H9 (cell line): ENCODE measurements around the gene SYF2. TPM values are rescaled to one million over a fixed set of nuclear protein-coding genes. Genes with fewer than 3 reads are reported as not detected.
"Not testable (repeated sequence)": the region's sequence is repeated elsewhere in the genome, so short reads cannot be mapped to it uniquely, and the experiment has no call there.

Experiments used
- DNase-seq: peaks from one replicate; pipeline ENCODE4 v3.0.0-alpha.2; 2017
- H2AFZ ChIP-seq: one replicate; pipeline ENCODE4 v1.6.1; 2013; ENCODE audit warnings: mild to moderate bottlenecking, low read length, control low read depth, moderate library complexity
- H2AK5ac ChIP-seq: 2 replicates; pipeline ENCODE4 v1.6.1; 2013; ENCODE audit warnings: low read length, control low read depth, mixed read lengths; ENCODE audit not compliant: insufficient read length
- H2BK120ac ChIP-seq: one replicate; pipeline ENCODE4 v1.6.1; 2013; ENCODE audit warnings: low read depth, mild to moderate bottlenecking, low read length, control low read depth, inconsistent platforms; ENCODE audit not compliant: poor library complexity, severe bottlenecking
- H2BK12ac ChIP-seq: 2 replicates; pipeline ENCODE4 v1.6.1; 2013; ENCODE audit warnings: low read length, control low read depth, mixed read lengths, low read depth; ENCODE audit not compliant: insufficient read length
- H2BK15ac ChIP-seq: 2 replicates; pipeline ENCODE4 v1.6.1; 2013; ENCODE audit warnings: low read depth, low read length, control low read depth
- H2BK20ac ChIP-seq: one replicate; pipeline ENCODE4 v1.6.1; 2013; ENCODE audit warnings: low read depth, mild to moderate bottlenecking, low read length, control low read depth, inconsistent platforms; ENCODE audit not compliant: poor library complexity, severe bottlenecking
- H2BK5ac ChIP-seq: 2 replicates; pipeline ENCODE4 v1.6.1; 2013; ENCODE audit warnings: low read length, control low read depth, mixed read lengths; ENCODE audit not compliant: insufficient read length
- H3K14ac ChIP-seq: 2 replicates; pipeline ENCODE4 v1.6.1; 2013; ENCODE audit warnings: low read length, control low read depth; ENCODE audit not compliant: insufficient read depth
- H3K18ac ChIP-seq: 2 replicates; pipeline ENCODE4 v1.6.1; 2013; ENCODE audit warnings: low read depth, mild to moderate bottlenecking, mixed read lengths, low read length, control low read depth; ENCODE audit not compliant: insufficient read length
- H3K23ac ChIP-seq: 2 replicates; pipeline ENCODE4 v1.6.1; 2013; ENCODE audit warnings: low read length, control low read depth, mixed read lengths, low read depth; ENCODE audit not compliant: insufficient read length
- H3K23me2 ChIP-seq: 2 replicates; pipeline ENCODE4 v1.6.1; 2013; ENCODE audit warnings: low read depth, mild to moderate bottlenecking, mixed read lengths, low read length, control low read depth; ENCODE audit not compliant: insufficient read length, poor library complexity, severe bottlenecking
- H3K27ac ChIP-seq: 2 replicates; pipeline ENCODE4 v1.5.1; 2013; ENCODE audit warnings: low read length, control low read depth, mixed read lengths, low read depth; ENCODE audit not compliant: insufficient read length
- H3K27me3 ChIP-seq: 2 replicates; pipeline ENCODE4 v1.6.1; 2013; ENCODE audit warnings: low read length, control low read depth, inconsistent platforms; ENCODE audit not compliant: insufficient read depth
- H3K4ac ChIP-seq: 2 replicates; pipeline ENCODE4 v1.6.1; 2013; ENCODE audit warnings: low read depth, mild to moderate bottlenecking, control low read depth, inconsistent platforms, low read length, moderate library complexity
- H3K4me1 ChIP-seq: 2 replicates; pipeline ENCODE4 v1.6.1; 2013; ENCODE audit warnings: low read length, control low read depth, inconsistent platforms; ENCODE audit not compliant: insufficient read depth
- H3K4me2 ChIP-seq: 2 replicates; pipeline ENCODE4 v1.6.1; 2013; ENCODE audit warnings: low read length, control low read depth, mixed read lengths; ENCODE audit not compliant: insufficient read length, insufficient read depth
- H3K56ac ChIP-seq: 2 replicates; pipeline ENCODE4 v1.6.1; 2013; ENCODE audit warnings: low read depth, mild to moderate bottlenecking, mixed read lengths, low read length, control low read depth; ENCODE audit not compliant: insufficient read length
- H3K79me1 ChIP-seq: 2 replicates; pipeline ENCODE4 v1.6.1; 2013; ENCODE audit warnings: low read depth, mild to moderate bottlenecking, moderate library complexity, low read length, control low read depth, inconsistent platforms; ENCODE audit not compliant: insufficient read depth, poor library complexity, severe bottlenecking
- H3K79me2 ChIP-seq: 2 replicates; pipeline ENCODE4 v1.6.1; 2013; ENCODE audit warnings: low read length, control low read depth, inconsistent platforms; ENCODE audit not compliant: insufficient read depth
- H3K9ac ChIP-seq: 2 replicates; pipeline ENCODE4 v1.6.1; 2013; ENCODE audit warnings: low read length, control low read depth, mixed read lengths; ENCODE audit not compliant: insufficient read length; ENCODE audit errors: extremely low read depth
- H3K9me3 ChIP-seq: one replicate; pipeline ENCODE4 v1.6.1; 2013; ENCODE audit warnings: low read depth, low read length, inconsistent platforms; ENCODE audit not compliant: control insufficient read depth
- H3T11ph ChIP-seq: one replicate; pipeline ENCODE4 v1.6.1; 2013; ENCODE audit warnings: mild to moderate bottlenecking, low read length, control low read depth, inconsistent platforms
- H4K20me1 ChIP-seq: one replicate; pipeline ENCODE4 v1.6.1; 2013; ENCODE audit not compliant: control insufficient read depth, insufficient read length, insufficient read depth
- H4K5ac ChIP-seq: 2 replicates; pipeline ENCODE4 v1.6.1; 2013; ENCODE audit warnings: low read depth, mild to moderate bottlenecking, mixed read lengths, low read length, control low read depth; ENCODE audit not compliant: insufficient read length
- H4K8ac ChIP-seq: replicated peaks from 2 replicates; pipeline ENCODE4 v1.6.1; 2013; ENCODE audit warnings: low read length, control low read depth, mixed read lengths, low read depth; ENCODE audit not compliant: insufficient read length
- H4K91ac ChIP-seq: 2 replicates; pipeline ENCODE4 v1.6.1; 2013; ENCODE audit warnings: low read depth, mild to moderate bottlenecking, moderate library complexity, mixed read lengths, low read length, control low read depth; ENCODE audit not compliant: insufficient read length
- H3K27ac Mint-ChIP-seq, 3 experiments: 2 replicates in 2 of 3; 3 replicates in 1 of 3; pipeline ENCODE4 v1.8.0; 2020 to 2021; ENCODE audit warnings: mixed read lengths in 3 of 3, mild to moderate bottlenecking in 1 of 3, moderate library complexity in 1 of 3
- H3K27me3 Mint-ChIP-seq: 2 replicates; pipeline ENCODE4 v1.8.0; 2021; ENCODE audit warnings: low read depth, mild to moderate bottlenecking, moderate library complexity, mixed read lengths
- H3K36me3 Mint-ChIP-seq, 3 experiments: 2 replicates in 2 of 3; 3 replicates in 1 of 3; pipeline ENCODE4 v1.8.0; 2020 to 2021; ENCODE audit warnings: low read depth in 3 of 3, mixed read lengths in 3 of 3; ENCODE audit not compliant: insufficient read depth in 1 of 3
- H3K4me1 Mint-ChIP-seq, 2 experiments: 2 replicates each; pipeline ENCODE4 v1.8.0; 2020; ENCODE audit warnings: mixed read lengths in 2 of 2
- H3K4me3 Mint-ChIP-seq, 2 experiments: 2 replicates in 1 of 2; 3 replicates in 1 of 2; pipeline ENCODE4 v1.8.0; 2020 to 2021; ENCODE audit warnings: mild to moderate bottlenecking in 2 of 2, mixed read lengths in 2 of 2, moderate library complexity in 1 of 2
- H3K9me3 Mint-ChIP-seq, 2 experiments: 2 replicates in 1 of 2; 3 replicates in 1 of 2; pipeline ENCODE4 v1.8.0; 2020; ENCODE audit warnings: mild to moderate bottlenecking in 2 of 2, mixed read lengths in 2 of 2, moderate library complexity in 1 of 2
- WGBS: extraction: QIAGEN DNeasy Blood & Tissue Kit; methylation state at CpG from one replicate; pipeline ENCODE4 v1.1.7; 2013; ENCODE audit warnings: missing lambda C conversion rate, low lambda C conversion rate, mixed read lengths; ENCODE audit not compliant: insufficient read length; ENCODE audit errors: extremely low coverage; 5-methylcytosine and 5-hydroxymethylcytosine counted together
- total RNA-seq: library from RNA; stranded (reverse); gene quantifications from 2 replicates; pipeline ENCODE4 v1.2.1, GENCODE V29; 2021

The SYF2 gene
- total RNA-seq, 1 experiment from 2014 or later, result 36.5 TPM

DNA sequence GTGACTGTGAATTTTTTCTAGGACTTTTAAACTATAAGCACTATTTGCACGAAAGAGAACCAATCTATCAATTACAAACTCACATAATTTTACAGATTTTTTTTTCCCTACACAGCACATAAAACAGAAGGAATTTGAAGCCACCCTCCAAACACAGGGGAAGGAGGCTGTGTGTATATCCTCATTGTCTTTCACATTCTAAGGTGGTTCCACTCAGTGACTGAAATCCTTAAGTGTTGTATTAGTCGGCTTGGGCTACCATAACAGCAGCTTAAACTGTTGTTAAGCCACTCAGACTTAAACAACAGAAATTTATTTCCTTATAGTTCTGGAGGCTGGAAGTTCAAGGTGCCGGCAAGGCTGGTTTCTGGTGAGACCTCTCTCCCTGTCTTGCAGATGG is 28.0 kb upstream of the SYF2 start:
- H3K27me3 ChIP-seq, H2BK5ac ChIP-seq, H3K23me2 ChIP-seq, H3K27ac ChIP-seq, H4K8ac ChIP-seq, H3K4me1 ChIP-seq, H3K56ac ChIP-seq, H3K23ac ChIP-seq, H2AK5ac ChIP-seq, H2BK12ac ChIP-seq, H3K4me3 Mint-ChIP-seq, H2BK20ac ChIP-seq, H3K18ac ChIP-seq, H3K4ac ChIP-seq, H3T11ph ChIP-seq, H3K79me1 ChIP-seq, H4K5ac ChIP-seq, H4K91ac ChIP-seq, DNase-seq, H3K27me3 Mint-ChIP-seq, H3K9ac ChIP-seq, H3K9me3 ChIP-seq, H2BK120ac ChIP-seq, H3K14ac ChIP-seq, H2AFZ ChIP-seq, H4K20me1 ChIP-seq, H3K27ac Mint-ChIP-seq, H2BK15ac ChIP-seq, H3K79me2 ChIP-seq, H3K9me3 Mint-ChIP-seq, H3K4me2 ChIP-seq: not testable (repeated sequence)
- WGBS, result no CpG with 5 or more reads among the region's 3 CpGs
- Mint-ChIP-seq H3K36me3 (peaks cover 0 to 15% (median 13%) of the 10 kb centered on the region in 3 experiments; a peak in 4 of 7 replicates), H3K4me1 (peaks cover 18 to 24% of the 10 kb centered on the region in 2 experiments)
